DMS 273 (cell line): ENCODE measurements around the gene ZNF429.
A peak's percentile ranks its signal among the peaks of the same experiment; 100 is the strongest.
"Not testable (repeated sequence)": the region's sequence is repeated elsewhere in the genome, so short reads cannot be mapped to it uniquely, and the experiment has no call there.

Source experiments
- DNase-seq: peaks from one replicate; lab custom pipeline; 2025; ENCODE audit not compliant: unreplicated experiment; lab: John Stamatoyannopoulos, UW

Gene ZNF429

GRCh38 chr19:21505459-21506451 lies at the start of gene ZNF429:
ZNF429 (plus strand) TSS chr19:21505602; CDS start chr19:21505772, 170 bp downstream.
- DNase-seq = peak; percentile 98

DNA sequence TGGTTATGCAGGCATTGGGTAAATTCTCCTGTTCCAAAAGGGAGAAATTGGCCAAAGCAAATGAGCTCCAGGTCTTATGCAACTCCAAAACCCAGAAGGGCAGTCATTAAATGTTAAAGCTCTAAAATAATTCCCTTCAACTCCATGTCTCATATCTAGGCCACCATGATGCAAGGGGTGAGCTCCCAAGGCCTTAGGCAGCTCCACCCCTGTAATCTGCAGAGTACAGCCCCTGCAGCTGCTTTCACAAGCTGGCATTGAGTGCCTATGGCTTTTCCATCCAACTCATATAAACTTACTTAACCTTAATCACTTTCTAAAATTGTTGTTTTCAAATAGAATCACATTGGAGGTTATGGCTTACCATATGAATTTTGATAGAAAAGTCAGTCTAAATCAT lies 44.7 kb upstream of the ZNF429 start:
- no peak for DNase-seq

GRCh38 chr19:21462540-21462939 lies 42.9 kb upstream of the ZNF429 start:
- DNase-seq = no peak

DNA sequence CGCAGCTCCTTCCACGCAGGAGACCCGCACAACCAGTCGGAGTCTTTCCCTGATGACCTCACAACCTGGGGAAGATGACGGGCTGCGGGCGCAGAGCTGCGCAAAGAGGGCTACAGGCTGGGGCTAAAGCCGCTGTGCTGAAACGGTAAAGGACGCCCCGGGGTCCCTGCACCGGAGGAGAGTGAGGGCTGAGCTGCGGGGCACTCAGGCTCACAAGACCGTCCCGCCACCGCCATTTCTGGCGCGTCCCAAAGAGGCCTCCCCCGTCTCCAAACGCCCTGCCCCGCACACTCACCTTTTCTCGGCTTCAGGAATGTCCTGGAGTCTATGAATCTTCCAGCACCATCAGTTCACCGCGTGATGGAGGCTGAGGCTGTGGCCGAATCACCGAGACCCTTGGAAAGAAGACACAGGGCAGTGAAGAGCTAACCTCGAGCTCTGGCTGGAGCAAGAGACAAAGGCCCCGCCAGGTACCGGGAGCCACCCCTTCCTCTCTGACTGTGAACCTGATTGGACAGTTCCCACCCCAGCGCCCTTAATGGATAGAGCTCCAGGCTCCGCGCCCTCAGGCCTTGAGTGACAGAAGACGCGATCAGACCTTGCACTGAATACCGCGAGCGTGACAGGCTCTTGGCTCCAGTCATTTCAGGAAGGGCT lies 41.8 kb upstream of the ZNF429 start:
- peak; percentile 97 for DNase-seq

DNA sequence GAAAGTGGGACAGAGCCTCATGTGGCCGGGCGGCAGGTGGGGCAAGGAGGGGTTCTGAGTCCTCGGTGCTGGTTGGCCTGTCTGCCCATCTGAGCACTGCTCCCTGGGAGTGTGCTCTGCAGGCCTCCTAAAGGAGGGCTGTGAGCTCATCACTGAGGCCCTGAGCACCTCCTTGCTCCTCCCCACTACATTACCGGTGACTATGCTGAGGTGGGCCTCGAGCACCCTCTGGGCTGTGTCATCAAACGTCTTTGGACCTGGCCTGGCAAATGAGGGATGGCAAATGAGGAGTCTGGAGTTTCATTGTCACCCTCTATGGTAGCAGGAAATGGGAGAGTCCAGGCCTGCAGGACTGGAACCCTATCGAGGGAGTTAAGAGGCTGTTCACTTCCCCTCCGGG lies 38.8 kb upstream of the ZNF429 start:
- DNase-seq = no peak

GRCh38 chr19:21468791-21469190 lies 36.6 kb upstream of the ZNF429 start:
- DNase-seq = peak; percentile 6

GRCh38 chr19:21472507-21472906 lies 32.9 kb upstream of the ZNF429 start:
- DNase-seq = no peak

- peak; percentile 96 for DNase-seq
These were observed 30.7 kb upstream of the ZNF429 start for GRCh38 chr19:21474671-21475181.

DNA sequence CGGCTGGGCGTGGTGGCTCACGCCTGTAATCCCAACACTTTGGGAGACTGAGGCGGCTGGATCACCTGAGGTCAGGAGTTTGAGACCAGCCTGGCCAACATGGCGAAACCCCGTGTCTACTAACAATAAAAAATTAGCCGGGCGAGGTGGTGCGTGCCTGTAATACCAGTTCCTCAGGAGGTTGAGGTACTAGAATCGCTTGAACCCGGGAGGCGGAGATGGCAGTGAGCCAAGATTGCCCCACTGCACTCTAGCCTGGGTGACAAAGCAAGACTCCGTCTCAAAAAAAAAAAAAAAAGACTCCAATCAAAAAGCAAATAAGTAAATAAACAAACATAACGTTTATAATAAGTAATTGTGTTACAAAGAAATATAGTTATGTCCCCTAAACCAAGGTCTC lies 23.0 kb upstream of the ZNF429 start:
- DNase-seq = not testable (repeated sequence)

DNA sequence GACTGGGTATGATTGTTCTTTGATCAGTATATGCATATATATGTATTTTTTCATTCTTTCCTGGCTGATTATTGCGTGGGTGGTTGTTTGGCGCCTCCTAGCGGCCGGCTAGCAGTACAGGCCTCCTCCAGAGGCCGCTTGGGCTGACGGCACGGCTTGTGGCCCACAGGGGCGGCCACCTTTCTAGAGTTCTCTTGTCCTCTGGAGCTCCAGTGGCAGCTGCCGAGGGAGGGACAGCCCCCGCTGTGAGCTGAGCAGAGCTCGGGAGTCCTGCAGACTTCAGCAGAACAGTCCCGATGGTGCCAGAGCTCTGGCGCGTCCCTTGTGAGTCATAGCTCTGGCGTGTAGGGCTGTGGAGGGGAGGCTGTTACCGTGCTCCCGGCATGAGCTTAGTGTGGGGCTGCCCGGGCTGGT lies 22.5 kb upstream of the ZNF429 start:
- DNase-seq = peak; percentile 35

GRCh38 chr19:21483589-21484170 lies 21.7 kb upstream of the ZNF429 start:
- DNase-seq = peak; percentile 20

DNA sequence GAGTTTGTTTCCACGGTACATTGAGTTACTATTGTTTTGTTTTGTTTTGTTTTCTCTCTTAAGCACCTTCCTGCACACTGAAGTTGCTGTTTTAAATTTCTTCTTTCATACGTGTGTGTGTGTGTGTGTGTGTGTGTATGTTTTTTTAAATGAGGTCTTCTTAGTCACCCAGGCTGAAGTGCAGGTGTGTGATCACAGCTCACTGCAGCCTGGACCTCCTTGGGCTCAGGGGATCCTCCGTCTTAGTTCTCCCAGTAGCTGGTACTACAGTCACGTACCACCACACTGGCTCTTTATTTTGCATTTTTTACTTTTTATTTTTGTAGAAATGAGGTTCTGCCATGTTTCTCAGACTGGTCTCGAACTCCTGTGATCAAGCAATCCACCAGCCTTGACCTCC lies 20.8 kb upstream of the ZNF429 start:
- DNase-seq = no peak

DNA sequence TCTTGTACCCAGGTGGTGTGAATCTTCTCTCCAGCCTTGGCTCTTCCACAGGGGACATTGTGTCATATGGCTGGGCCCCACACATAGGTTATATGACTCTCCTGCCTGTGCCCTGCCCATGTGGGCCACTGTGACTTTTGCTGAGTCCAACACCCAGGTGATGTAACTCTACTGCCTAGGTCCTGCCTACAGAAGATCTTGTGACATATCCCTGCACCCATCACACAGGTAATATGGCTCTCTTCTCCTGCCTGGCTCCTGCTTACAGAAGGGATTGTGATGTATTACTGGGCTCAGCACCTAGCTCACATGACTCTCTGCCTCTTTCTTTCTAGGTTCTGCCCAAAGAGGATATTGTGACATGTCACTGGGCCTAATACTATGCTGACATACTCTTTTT lies 19.5 kb upstream of the ZNF429 start:
- no peak for DNase-seq

DNA sequence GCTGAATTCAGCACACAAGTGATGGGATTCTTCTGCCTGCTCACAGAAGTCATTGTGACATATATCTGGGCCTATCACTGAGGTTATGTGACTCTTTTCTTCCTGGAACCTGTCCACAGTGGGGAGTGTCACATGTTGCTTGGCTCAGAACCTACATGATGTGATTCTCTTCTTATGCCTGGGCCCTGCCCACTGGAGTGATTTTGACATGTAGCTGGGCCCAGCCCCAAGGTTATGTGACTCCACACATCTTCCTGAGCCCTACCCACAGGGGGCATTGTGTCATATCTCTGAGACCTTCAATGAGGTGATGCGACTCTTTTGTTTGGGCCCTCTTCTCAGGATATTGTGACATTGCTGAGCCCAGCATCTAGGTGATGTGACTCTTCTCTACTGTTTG lies 17.4 kb upstream of the ZNF429 start:
- DNase-seq = no peak

DNA sequence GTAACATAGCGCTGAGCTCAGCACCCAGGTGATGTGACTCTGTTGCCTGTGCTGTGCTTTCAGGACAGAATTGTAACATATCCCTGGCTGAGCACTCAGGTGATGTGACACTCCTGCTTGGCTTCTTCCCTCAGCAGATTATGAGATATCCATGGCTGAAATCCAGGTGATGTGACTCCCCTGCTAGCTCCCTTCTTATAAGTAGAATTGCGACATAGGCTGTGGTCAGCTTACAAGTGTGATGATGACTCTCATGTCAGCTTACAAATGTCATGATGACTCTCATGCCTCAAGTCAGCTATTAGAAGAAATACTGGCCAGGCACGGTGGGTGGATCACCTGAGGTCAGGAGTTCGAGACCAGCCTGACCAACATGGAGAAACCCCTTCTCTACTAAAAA lies 14.3 kb upstream of the ZNF429 start:
- DNase-seq = no peak

- DNase-seq = no peak
These were observed 12.2 kb upstream of the ZNF429 start for GRCh38 chr19:21492947-21493906.

DNA sequence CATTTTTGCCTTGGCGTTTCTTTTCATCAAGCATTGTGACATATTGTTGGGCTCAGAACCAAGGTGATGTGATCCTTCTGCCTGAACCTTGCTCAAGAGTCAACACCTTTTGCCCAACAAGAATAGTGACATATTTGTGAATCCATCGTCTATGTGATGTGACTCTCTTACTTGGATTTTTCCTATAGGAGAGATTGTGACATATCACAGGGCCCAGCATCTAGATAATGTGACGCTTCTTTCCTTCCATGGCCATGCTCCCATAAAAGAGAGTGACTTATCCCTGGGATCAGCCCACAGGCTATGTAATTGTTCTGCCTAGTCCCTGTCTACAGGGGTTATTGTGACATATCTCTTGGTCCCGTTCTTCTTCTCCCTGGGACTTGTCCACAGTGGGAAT lies 8.5 kb upstream of the ZNF429 start:
- DNase-seq = no peak

- DNase-seq = no peak
These were observed 6.8 kb upstream of the ZNF429 start for GRCh38 chr19:21498651-21499050.

DNA sequence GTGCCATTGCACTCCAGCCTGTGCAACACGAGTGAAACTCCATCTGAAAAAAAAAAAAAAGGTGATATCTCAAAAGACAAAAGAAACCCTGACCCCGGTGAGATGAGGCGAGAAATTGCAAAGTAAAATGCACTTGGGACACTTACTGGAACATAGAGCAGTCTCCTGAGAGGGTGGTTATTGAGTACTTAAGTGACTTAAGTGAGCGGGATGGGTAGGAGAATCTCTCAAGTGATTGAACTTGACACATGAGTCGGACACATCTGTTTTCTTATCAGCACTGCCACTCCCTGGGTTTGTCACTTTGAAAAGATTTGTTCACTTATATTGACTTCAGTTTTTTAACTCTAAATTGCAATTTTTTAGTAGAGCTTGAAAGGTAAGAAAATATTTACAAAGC lies 2.8 kb downstream of the ZNF429 start:
- no peak for DNase-seq

DNA sequence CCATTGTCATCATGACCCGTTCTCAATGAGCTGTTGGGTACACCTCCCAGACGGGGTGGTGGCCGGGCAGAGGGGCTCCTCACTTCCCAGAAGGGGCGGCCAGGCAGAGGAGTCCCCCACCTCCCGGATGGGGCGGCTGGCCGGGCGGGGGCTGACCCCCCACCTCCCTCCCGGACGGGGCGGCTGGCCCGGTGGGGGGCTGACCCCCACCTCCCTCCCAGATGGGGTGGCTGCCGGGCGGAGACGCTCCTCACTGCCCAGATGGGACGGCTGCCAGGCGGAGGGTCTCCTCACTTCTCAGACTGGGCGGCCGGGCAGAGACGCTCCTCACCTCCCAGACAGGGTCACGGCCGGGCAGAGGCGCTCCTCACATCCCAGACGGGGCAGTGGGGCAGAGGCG lies 5.7 kb downstream of the ZNF429 start:
- not testable (repeated sequence) for DNase-seq
